PC-3 (cell line): Measurements from ENCODE around the gene TEX51. TPM values are rescaled to one million over a fixed set of nuclear protein-coding genes. Genes with fewer than 3 reads are reported as not detected.

Source experiments
- ATAC-seq: fragments of 200-7000 bp; cut with Tn5 transposase; 2 replicates; pipeline ENCODE4 v1.9.1; 2020; ENCODE audit warnings: mild to moderate bottlenecking, moderate library complexity
- BruUV-seq: library from RNA; stranded (reverse); fragments of 400-500 nt; replicated peaks from 2 replicates; lab custom pipeline; 2021; lab: Mats Ljungman, UMichigan
- CTCF ChIA-PET: fragments of 300-600 bp; sonication (Branson Sonifier 250); formaldehyde crosslinking; loops from one replicate; lab custom pipeline; 2022; ENCODE audit warnings: antibody characterized with exemption; lab: Charles Lee
- POLR2A ChIA-PET: fragments of 300-600 bp; sonication (Branson Sonifier 250); formaldehyde crosslinking; loops from one replicate; lab custom pipeline; 2022; ENCODE audit warnings: antibody characterized with exemption; ENCODE audit not compliant: unreplicated experiment; lab: Charles Lee
- DNase-seq: peaks from one replicate; pipeline ENCODE4 v3.0.0-alpha.2; 2015
- H2AFZ ChIP-seq: fragments of 300-600 bp; sonication (generic); 2 replicates; pipeline ENCODE4 v1.6.0; 2016; ENCODE audit warnings: antibody characterized with exemption, low read length
- H3F3A ChIP-seq: fragments of 300-600 bp; sonication (generic); one replicate; pipeline ENCODE4 v1.6.0; 2017; ENCODE audit warnings: antibody characterized with exemption, low read length, control low read depth, mild to moderate bottlenecking; ENCODE audit not compliant: unreplicated experiment
- H3K27ac ChIP-seq: fragments of 300-600 bp; sonication (generic); 2 replicates; pipeline ENCODE4 v1.5.1; 2016; ENCODE audit warnings: mild to moderate bottlenecking, low read length
- H3K27me3 ChIP-seq: fragments of 300-600 bp; sonication (generic); 2 replicates; pipeline ENCODE4 v1.6.1; 2016; ENCODE audit warnings: low read length, mixed read lengths
- H3K36me3 ChIP-seq: fragments of 300-600 bp; sonication (generic); 2 replicates; pipeline ENCODE4 v1.6.1; 2016; ENCODE audit warnings: low read depth, mixed run types, low read length, mixed read lengths
- H3K4me1 ChIP-seq: fragments of 300-600 bp; sonication (generic); 2 replicates; pipeline ENCODE4 v1.5.1; 2016; ENCODE audit warnings: low read length; ENCODE audit not compliant: insufficient read depth
- H3K4me2 ChIP-seq: fragments of 300-600 bp; sonication (generic); 2 replicates; pipeline ENCODE4 v1.6.0; 2016; ENCODE audit warnings: low read length
- H3K4me3 ChIP-seq: fragments of 300-600 bp; sonication (generic); 2 replicates; pipeline ENCODE4 v1.5.1; 2016; ENCODE audit warnings: mild to moderate bottlenecking, low read length, mixed read lengths
- H3K79me2 ChIP-seq: fragments of 300-600 bp; sonication (generic); 2 replicates; pipeline ENCODE4 v1.6.1; 2017; ENCODE audit warnings: low read length, mixed read lengths
- H3K9ac ChIP-seq: fragments of 300-600 bp; sonication (generic); 2 replicates; pipeline ENCODE4 v1.6.0; 2016; ENCODE audit warnings: mild to moderate bottlenecking, low read length
- H3K9me2 ChIP-seq: fragments of 300-600 bp; sonication (generic); replicated peaks from 2 replicates; pipeline ENCODE4 v1.6.1; 2016; ENCODE audit warnings: mixed run types, low read length, mixed read lengths
- H3K9me3 ChIP-seq: fragments of 300-600 bp; sonication (generic); 2 replicates; pipeline ENCODE4 v1.6.1; 2016; ENCODE audit warnings: low read length, mixed read lengths
- H4K20me1 ChIP-seq: fragments of 300-600 bp; sonication (generic); 2 replicates; pipeline ENCODE4 v1.6.1; 2016; ENCODE audit warnings: low read length, mixed read lengths
- CTCF ChIP-seq: fragments of 300-600 bp; sonication (generic); conservative IDR thresholded peaks from 2 replicates; pipeline ENCODE4 v1.5.1; 2017; ENCODE audit warnings: antibody characterized with exemption, low read depth, mild to moderate bottlenecking, low read length
- EZH2 ChIP-seq: fragments of 300-600 bp; sonication (generic); IDR thresholded peaks from one replicate; pipeline ENCODE4 v1.6.1; 2017; ENCODE audit warnings: antibody characterized with exemption, mild to moderate bottlenecking, low read length; ENCODE audit not compliant: unreplicated experiment
- EZH2phosphoT487 ChIP-seq: fragments of 300-600 bp; sonication (generic); IDR thresholded peaks from 2 replicates; pipeline ENCODE4 v1.6.1; 2018; ENCODE audit warnings: mild to moderate bottlenecking, antibody characterized with exemption, low read length, borderline replicate concordance
- intact Hi-C: fragments of 100-400 bp; cut with micrococcal nuclease; formaldehyde crosslinking; loops from 2 replicates; pipeline ENCODE4 v1.9.0; 2023
- total RNA-seq: library from RNA; depleted of rRNA; stranded (reverse); fragments of >200 nt; gene quantifications from 2 replicates; pipeline ENCODE4 v1.2.3, GENCODE V29; 2014

TEX51 gene
- total RNA-seq, 1 experiment from 2014 or later: not detected

- no peak overlapping the region for H3K4me2 ChIP-seq
- no peak for DNase-seq
- BruUV-seq: no TSS peak
- H2AFZ ChIP-seq: no peak overlapping the region
- no peaks in the 10 kb centered on the region for H3F3A ChIP-seq
- no peaks in the 10 kb centered on the region for H3K4me1 ChIP-seq
- intact Hi-C loops: no loop called here
- no peak overlapping the region for H3K9ac ChIP-seq
- H3K27me3 ChIP-seq: peaks cover 47% of the 10 kb centered on the region
- ChIA-PET POLR2A (no interaction called here), CTCF (no interaction called here)
- no peaks in the 10 kb centered on the region for H3K9me2 ChIP-seq
- no peaks in the 10 kb centered on the region for H3K9me3 ChIP-seq
- no peak overlapping the region for H3K27ac ChIP-seq
- ATAC-seq: no peak
- no peak for TF ChIP-seq CTCF
- TF ChIP-seq EZH2phosphoT487: no peak
- no peak for TF ChIP-seq EZH2
- H3K36me3 ChIP-seq: no peaks in the 10 kb centered on the region
- H3K79me2 ChIP-seq: no peaks in the 10 kb centered on the region
- no peak overlapping the region for H3K4me3 ChIP-seq
- no peaks in the 10 kb centered on the region for H4K20me1 ChIP-seq
Measured at GRCh38 chr2:126890136-126890510, 8.6 kb upstream of the TEX51 start.

GRCh38 chr2:126890551-126891450, 7.9 kb upstream of the TEX51 start:
- TF ChIP-seq EZH2: no peak
- BruUV-seq: no TSS peak
- Histone ChIP-seq H2AFZ (no peak overlapping the region), H3K4me3 (no peak overlapping the region), H3K27ac (no peak overlapping the region), H4K20me1 (no peaks in the 10 kb centered on the region), H3K9me2 (no peaks in the 10 kb centered on the region), H3F3A (no peaks in the 10 kb centered on the region), H3K79me2 (no peaks in the 10 kb centered on the region), H3K4me1 (no peaks in the 10 kb centered on the region), H3K36me3 (no peaks in the 10 kb centered on the region), H3K4me2 (no peak overlapping the region), H3K9me3 (no peaks in the 10 kb centered on the region), H3K27me3 (peaks cover 53% of the 10 kb centered on the region), H3K9ac (no peak overlapping the region)
- DNase-seq (no peak), ATAC-seq (no peak)
- intact Hi-C loops: no loop called here
- CTCF ChIA-PET: no interaction called here
- POLR2A ChIA-PET: no interaction called here

GRCh38 chr2:126891681-126892500, 6.8 kb upstream of the TEX51 start:
- no peak overlapping the region for H2AFZ ChIP-seq
- H3F3A ChIP-seq: no peaks in the 10 kb centered on the region
- no peaks in the 10 kb centered on the region for H3K9me2 ChIP-seq
- no peak for ATAC-seq
- ChIA-PET CTCF (no interaction called here), POLR2A (no interaction called here)
- no peaks in the 10 kb centered on the region for H3K9me3 ChIP-seq
- H3K36me3 ChIP-seq: no peaks in the 10 kb centered on the region
- no TSS peak for BruUV-seq
- no peak overlapping the region for H3K9ac ChIP-seq
- H4K20me1 ChIP-seq: no peaks in the 10 kb centered on the region
- intact Hi-C loops: no loop called here
- peaks cover 63% of the 10 kb centered on the region for H3K27me3 ChIP-seq
- TF ChIP-seq CTCF (no peak), EZH2phosphoT487 (no peak), EZH2 (no peak)
- no peaks in the 10 kb centered on the region for H3K4me1 ChIP-seq
- no peak overlapping the region for H3K4me3 ChIP-seq
- no peak overlapping the region for H3K4me2 ChIP-seq
- no peak for DNase-seq
- H3K79me2 ChIP-seq: no peaks in the 10 kb centered on the region
- no peak overlapping the region for H3K27ac ChIP-seq
